Trophoblast cell (in vitro differentiated cells and primary cell): ENCODE results near the gene ARF3.

Experiments used
- DNase-seq, 2 donors: peaks; one replicate each; pipeline ENCODE4 v3.0.0-alpha.2; 2016
- H2AFZ ChIP-seq: 2 replicates; pipeline ENCODE4 v1.6.1; 2013; ENCODE audit warnings: low read length, moderate library complexity, mild to moderate bottlenecking; ENCODE audit not compliant: insufficient read depth, poor library complexity
- H2AK5ac ChIP-seq: 2 replicates; pipeline ENCODE4 v1.6.1; 2013; ENCODE audit warnings: mild to moderate bottlenecking, low read length
- H2BK120ac ChIP-seq: 2 replicates; pipeline ENCODE4 v1.6.1; 2013; ENCODE audit warnings: low read length, mild to moderate bottlenecking, moderate library complexity; ENCODE audit not compliant: insufficient read depth, poor library complexity
- H2BK12ac ChIP-seq: 2 replicates; pipeline ENCODE4 v1.6.1; 2013; ENCODE audit warnings: mild to moderate bottlenecking, low read length, moderate library complexity
- H2BK5ac ChIP-seq: 2 replicates; pipeline ENCODE4 v1.6.1; 2013; ENCODE audit warnings: low read length, low read depth, moderate library complexity, mild to moderate bottlenecking; ENCODE audit not compliant: poor library complexity
- H3K14ac ChIP-seq: 2 replicates; pipeline ENCODE4 v1.6.1; 2013; ENCODE audit warnings: mild to moderate bottlenecking, low read length
- H3K18ac ChIP-seq: 2 replicates; pipeline ENCODE4 v1.6.1; 2013; ENCODE audit warnings: mild to moderate bottlenecking, low read length
- H3K23ac ChIP-seq: 2 replicates; pipeline ENCODE4 v1.6.1; 2013; ENCODE audit warnings: low read length
- H3K27ac ChIP-seq: 2 replicates; pipeline ENCODE4 v1.5.1; 2013; ENCODE audit warnings: low read depth, mild to moderate bottlenecking, inconsistent platforms, low read length, moderate library complexity
- H3K27me3 ChIP-seq: 2 replicates; pipeline ENCODE4 v1.6.1; 2013; ENCODE audit warnings: inconsistent platforms, mild to moderate bottlenecking, low read length, moderate library complexity; ENCODE audit not compliant: insufficient read depth
- H3K36me3 ChIP-seq, 2 experiments: 1 replicate in 1 of 2; 2 replicates in 1 of 2; pipeline ENCODE4 v1.6.1; 2013; ENCODE audit warnings: low read length in 2 of 2, mild to moderate bottlenecking in 2 of 2, moderate library complexity in 1 of 2; ENCODE audit not compliant: insufficient read depth in 2 of 2, control insufficient read depth in 1 of 2
- H3K4ac ChIP-seq: 2 replicates; pipeline ENCODE4 v1.6.1; 2013; ENCODE audit warnings: low read depth, mild to moderate bottlenecking, low read length, moderate library complexity
- H3K4me1 ChIP-seq, 2 experiments: 1 replicate in 1 of 2; 2 replicates in 1 of 2; pipeline ENCODE4 v1.6.1; 2013; ENCODE audit warnings: low read length in 2 of 2, mild to moderate bottlenecking in 2 of 2, moderate library complexity in 1 of 2; ENCODE audit not compliant: insufficient read depth in 2 of 2, control insufficient read depth in 1 of 2
- H3K4me2 ChIP-seq: 2 replicates; pipeline ENCODE4 v1.6.1; 2013; ENCODE audit warnings: inconsistent platforms, mild to moderate bottlenecking, low read length, moderate library complexity
- H3K4me3 ChIP-seq: 2 replicates; pipeline ENCODE4 v1.5.1; 2013; ENCODE audit warnings: mild to moderate bottlenecking, low read depth, low read length, inconsistent platforms
- H3K79me1 ChIP-seq: one replicate; pipeline ENCODE4 v1.6.1; 2013; ENCODE audit warnings: low read length
- H3K79me2 ChIP-seq: 2 replicates; pipeline ENCODE4 v1.6.1; 2013; ENCODE audit warnings: low read length, mild to moderate bottlenecking; ENCODE audit not compliant: control insufficient read depth, insufficient read depth, poor library complexity
- H3K9ac ChIP-seq: 2 replicates; pipeline ENCODE4 v1.6.1; 2013; ENCODE audit warnings: mild to moderate bottlenecking, low read length
- H3K9me3 ChIP-seq: 2 replicates; pipeline ENCODE4 v1.6.1; 2013; ENCODE audit warnings: low read depth, mild to moderate bottlenecking, control low read depth, inconsistent platforms, low read length; ENCODE audit not compliant: insufficient read depth
- H4K12ac ChIP-seq: 2 replicates; pipeline ENCODE4 v1.6.1; 2013; ENCODE audit warnings: low read depth, mild to moderate bottlenecking, low read length, moderate library complexity
- H4K8ac ChIP-seq: 2 replicates; pipeline ENCODE4 v1.6.1; 2013; ENCODE audit warnings: low read depth, mild to moderate bottlenecking, low read length, moderate library complexity
- H4K91ac ChIP-seq: one replicate; pipeline ENCODE4 v1.6.1; 2013; ENCODE audit warnings: low read depth, mild to moderate bottlenecking, low read length, moderate library complexity
- WGBS: extraction: QIAGEN DNeasy Blood & Tissue Kit; methylation state at CpG from one replicate; pipeline ENCODE4 v1.1.7; 2013; ENCODE audit warnings: missing lambda C conversion rate; ENCODE audit not compliant: insufficient read length, insufficient coverage; ENCODE audit errors: extremely low coverage; 5-methylcytosine and 5-hydroxymethylcytosine counted together

Gene ARF3

GRCh38 chr12:48907245-48907644 is 50.0 kb downstream of the ARF3 start:
- Histone ChIP-seq H2AFZ (no peak overlapping the region), H3K79me2 (no peaks in the 10 kb centered on the region), H3K27ac (no peak overlapping the region), H3K4me2 (no peak overlapping the region), H3K14ac (no peak overlapping the region), H3K18ac (no peak overlapping the region), H3K9ac (no peak overlapping the region), H3K36me3 (no peaks in the 10 kb centered on the region), H2AK5ac (no peak overlapping the region), H4K12ac (no peak overlapping the region), H2BK120ac (no peak overlapping the region), H2BK5ac (no peak overlapping the region), H3K27me3 (no peaks in the 10 kb centered on the region), H3K4ac (no peak overlapping the region), H4K91ac (no peak overlapping the region), H4K8ac (no peak overlapping the region), H3K4me1 (peaks cover 0 to 2% of the 10 kb centered on the region in 2 experiments), H3K4me3 (no peak overlapping the region), H3K79me1 (no peaks in the 10 kb centered on the region), H2BK12ac (no peak overlapping the region), H3K23ac (no peak overlapping the region), H3K9me3 (no peaks in the 10 kb centered on the region)
- no CpG with 5 or more reads among the region's 3 CpGs for WGBS
- no peak for DNase-seq

DNA sequence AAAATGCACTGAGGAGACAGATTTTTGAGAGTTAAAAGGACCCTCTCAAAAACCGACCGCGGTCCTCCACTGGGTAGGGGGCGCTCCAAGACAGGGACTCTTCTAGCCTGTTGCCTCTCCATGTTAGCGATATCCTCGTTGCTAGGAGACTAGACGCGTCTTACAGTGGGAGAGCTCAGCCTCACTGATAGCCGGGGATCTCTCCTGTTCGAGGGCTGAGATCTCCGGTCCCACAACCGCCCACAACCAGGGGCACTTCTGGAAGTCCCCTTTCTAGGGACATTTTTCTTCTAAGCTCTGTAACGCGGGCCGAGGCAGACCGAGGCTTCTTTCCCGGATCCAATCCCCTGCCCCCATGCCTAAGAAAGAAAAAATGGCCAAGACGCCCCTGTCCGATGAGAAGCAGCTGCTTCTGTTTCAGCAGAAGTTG is 53.3 kb downstream of the ARF3 start:
- H3K14ac ChIP-seq: no peak overlapping the region
- H3K27me3 ChIP-seq: no peaks in the 10 kb centered on the region
- H3K4ac ChIP-seq: no peak overlapping the region
- H3K79me2 ChIP-seq: no peaks in the 10 kb centered on the region
- H3K36me3 ChIP-seq: no peaks in the 10 kb centered on the region
- no peak overlapping the region for H2AK5ac ChIP-seq
- H3K9ac ChIP-seq: no peak overlapping the region
- no peak overlapping the region for H4K91ac ChIP-seq
- no peak overlapping the region for H3K23ac ChIP-seq
- peak overlapping the region; percentile 92 for H3K4me2 ChIP-seq
- peak overlapping the region; percentile 92 for H2AFZ ChIP-seq
- no peak overlapping the region for H2BK120ac ChIP-seq
- H4K8ac ChIP-seq: peak overlapping the region; percentile 79
- peak; percentile 78 to 90 for DNase-seq
- peaks cover 0 to 2% of the 10 kb centered on the region in 2 experiments for H3K4me1 ChIP-seq
- H3K4me3 ChIP-seq: peak overlapping the region; percentile 50
- H2BK12ac ChIP-seq: no peak overlapping the region
- no peak overlapping the region for H3K18ac ChIP-seq
- no peaks in the 10 kb centered on the region for H3K79me1 ChIP-seq
- H3K9me3 ChIP-seq: no peaks in the 10 kb centered on the region
- no peak overlapping the region for H4K12ac ChIP-seq
- no peak overlapping the region for H3K27ac ChIP-seq
- no peak overlapping the region for H2BK5ac ChIP-seq
- WGBS: no CpG with 5 or more reads among the region's 19 CpGs

DNA sequence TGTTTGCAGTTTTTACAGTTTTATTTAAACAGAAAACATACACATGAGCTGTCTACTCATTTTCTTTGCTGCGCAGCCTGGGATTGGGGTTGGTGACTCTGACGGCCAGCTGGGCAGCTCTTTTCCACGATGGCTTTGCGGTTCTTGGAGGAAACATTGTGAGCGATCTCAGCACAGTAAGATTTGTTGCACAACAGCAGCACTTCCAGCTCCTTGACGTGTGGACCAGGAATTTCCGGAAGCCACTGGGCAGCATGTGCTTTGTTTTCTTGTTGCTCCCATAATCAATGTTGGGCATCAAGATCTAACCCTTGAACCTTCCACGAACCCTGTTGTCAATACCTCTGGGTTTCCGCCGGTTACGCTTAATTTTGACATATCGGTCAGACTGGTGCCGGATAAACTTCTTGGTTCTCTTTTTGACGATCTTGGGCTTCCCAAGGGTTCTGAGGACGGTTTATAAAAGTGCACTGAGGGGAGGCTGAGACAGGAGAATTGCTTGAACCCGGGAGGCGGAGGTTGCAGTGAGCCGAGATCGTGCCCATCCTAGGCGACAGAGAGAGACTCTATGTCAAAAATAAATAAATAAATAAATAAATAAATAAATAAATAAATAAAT is 53.8 kb downstream of the ARF3 start:
- Histone ChIP-seq H3K14ac (no peak overlapping the region), H3K4ac (no peak overlapping the region), H4K12ac (peak overlapping the region; percentile 26), H3K79me1 (no peaks in the 10 kb centered on the region), H3K4me2 (no peak overlapping the region), H4K8ac (peak overlapping the region; percentile 42), H3K79me2 (no peaks in the 10 kb centered on the region), H3K18ac (no peak overlapping the region), H4K91ac (no peak overlapping the region), H3K27ac (no peak overlapping the region), H3K36me3 (no peaks in the 10 kb centered on the region), H3K9me3 (no peaks in the 10 kb centered on the region), H2BK12ac (no peak overlapping the region), H2AK5ac (no peak overlapping the region), H3K27me3 (no peaks in the 10 kb centered on the region), H2BK5ac (no peak overlapping the region), H3K4me3 (no peak overlapping the region), H3K4me1 (peaks cover 0 to 2% of the 10 kb centered on the region in 2 experiments), H2BK120ac (no peak overlapping the region), H3K9ac (no peak overlapping the region), H2AFZ (no peak overlapping the region), H3K23ac (no peak overlapping the region)
- DNase-seq: peak; percentile 77 to 86
- WGBS: no CpG with 5 or more reads among the region's 20 CpGs

GRCh38 chr12:48901278-48901677 is 56.0 kb downstream of the ARF3 start:
- H2AK5ac ChIP-seq: no peak overlapping the region
- no peak overlapping the region for H3K9ac ChIP-seq
- H2AFZ ChIP-seq: no peak overlapping the region
- no peak overlapping the region for H3K23ac ChIP-seq
- H3K79me1 ChIP-seq: no peaks in the 10 kb centered on the region
- no peak overlapping the region for H3K4ac ChIP-seq
- H3K18ac ChIP-seq: no peak overlapping the region
- no CpG with 5 or more reads among the region's 2 CpGs for WGBS
- no peaks in the 10 kb centered on the region for H3K79me2 ChIP-seq
- no peaks in the 10 kb centered on the region for H3K36me3 ChIP-seq
- H4K91ac ChIP-seq: no peak overlapping the region
- H2BK120ac ChIP-seq: no peak overlapping the region
- no peak overlapping the region for H4K8ac ChIP-seq
- H3K4me1 ChIP-seq: peaks cover 0 to 2% of the 10 kb centered on the region in 2 experiments
- no peak overlapping the region for H3K14ac ChIP-seq
- H3K27me3 ChIP-seq: no peaks in the 10 kb centered on the region
- DNase-seq: no peak
- H2BK12ac ChIP-seq: no peak overlapping the region
- no peak overlapping the region for H3K4me3 ChIP-seq
- no peak overlapping the region for H2BK5ac ChIP-seq
- H4K12ac ChIP-seq: no peak overlapping the region
- H3K9me3 ChIP-seq: no peaks in the 10 kb centered on the region
- H3K4me2 ChIP-seq: no peak overlapping the region
- no peak overlapping the region for H3K27ac ChIP-seq
